HG03045 (cell line): ENCODE measurements around the gene BCAS4.
"Not testable (repeated sequence)": the region's sequence is repeated elsewhere in the genome, so short reads cannot be mapped to it uniquely, and the experiment has no call there.

ENCODE experiments used
- ATAC-seq: cut with Tn5 transposase; IDR thresholded peaks from one replicate; pipeline ENCODE4 v1.9.1; 2021; ENCODE audit warnings: mild to moderate bottlenecking, moderate library complexity; ENCODE audit not compliant: unreplicated experiment

BCAS4 gene

DNA sequence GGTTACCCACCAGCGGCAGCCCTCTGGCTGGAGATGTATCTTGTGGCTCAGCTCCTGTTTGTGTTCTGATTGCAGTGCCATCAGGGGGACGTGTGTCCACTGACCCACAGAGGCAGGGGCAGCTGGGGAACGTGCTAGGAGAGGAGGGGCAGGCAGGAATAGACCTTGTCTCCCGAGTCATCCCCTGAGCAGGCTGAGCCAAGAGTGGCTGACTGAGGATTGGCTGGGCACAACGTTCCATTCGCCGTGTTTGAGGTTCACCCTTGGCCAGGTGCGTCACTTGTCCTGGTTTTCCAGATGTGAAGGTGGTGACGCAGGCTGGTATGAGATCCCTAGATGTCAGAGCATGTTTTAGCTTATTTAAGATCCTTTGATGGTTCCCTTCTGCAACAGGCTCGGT is 78.7 kb downstream of the BCAS4 start:
- ATAC-seq = no peak

DNA sequence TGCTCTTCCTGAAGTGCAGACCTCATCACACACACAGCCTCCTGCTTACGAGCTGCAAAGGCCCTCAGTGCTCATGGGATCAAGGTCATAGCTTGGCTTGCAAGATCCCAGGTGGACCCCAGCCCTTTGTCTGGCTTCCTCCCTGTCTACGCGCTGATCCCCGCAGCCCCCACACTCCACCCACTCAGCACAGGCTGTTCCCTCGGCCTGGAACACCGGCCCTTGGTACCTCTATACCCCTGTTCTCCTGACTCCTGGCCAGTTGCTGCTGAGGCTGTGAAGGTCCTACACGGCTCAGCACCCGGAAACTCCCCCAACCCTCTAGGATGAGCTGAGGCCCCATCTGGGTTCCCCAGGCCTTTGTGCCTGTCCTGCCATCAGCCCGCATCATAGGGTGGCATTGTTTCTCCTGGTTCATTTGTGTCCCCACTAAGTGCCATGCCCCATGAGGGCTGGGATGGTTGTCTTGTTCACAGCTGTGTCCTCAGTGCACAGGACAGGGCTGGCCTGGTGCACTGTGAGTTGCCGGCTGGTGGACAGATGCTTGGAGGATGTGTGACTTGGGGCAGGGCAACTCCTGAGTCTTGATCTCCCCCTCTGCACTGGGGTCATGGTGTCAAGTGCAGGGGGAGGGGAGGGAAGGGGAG is 79.4 kb downstream of the BCAS4 start:
- ATAC-seq = no peak

DNA sequence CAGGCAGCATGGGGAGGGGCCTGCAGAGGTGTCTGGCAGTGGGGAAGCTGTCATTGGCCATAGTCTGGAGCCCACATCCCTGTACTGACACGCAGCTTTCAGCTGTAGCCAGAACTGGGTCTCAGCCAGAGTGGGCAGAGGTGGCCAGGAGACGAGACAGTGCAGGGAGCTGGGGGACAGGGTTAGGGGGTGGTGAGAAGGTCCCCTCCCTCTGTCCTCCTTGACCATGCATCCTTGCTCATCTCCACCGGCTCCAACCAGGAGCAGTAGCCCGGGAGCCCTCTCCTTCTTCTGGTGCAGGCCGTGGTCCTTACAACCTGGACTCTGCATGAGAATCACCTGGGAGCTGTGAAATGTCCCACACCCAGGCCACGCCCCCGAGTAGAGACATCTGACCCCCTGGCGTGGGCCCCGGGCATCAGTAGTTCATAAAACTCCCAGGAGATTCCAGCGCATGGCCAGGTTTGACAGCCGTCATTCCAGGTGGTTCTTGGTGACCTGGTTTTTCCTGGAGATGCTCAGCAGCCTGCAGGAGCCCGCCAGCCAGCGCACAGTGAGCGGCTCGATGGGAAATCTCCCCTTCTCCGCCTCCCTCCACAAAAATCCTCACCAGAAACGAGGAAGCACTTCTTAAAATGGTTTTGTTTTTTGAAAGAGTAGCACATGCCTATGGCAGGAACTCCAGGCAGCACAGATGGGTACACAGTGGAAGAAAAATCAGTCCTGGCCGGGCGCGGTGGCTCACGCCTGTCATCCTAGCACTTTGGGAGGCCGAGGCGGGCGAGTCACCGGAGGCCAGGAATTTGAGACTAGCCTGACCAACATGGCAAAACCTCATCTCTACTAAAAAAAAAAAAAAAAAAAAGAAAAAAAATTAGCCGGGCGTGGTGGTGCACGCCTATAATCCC is 80.2 kb downstream of the BCAS4 start:
- no peak for ATAC-seq

DNA sequence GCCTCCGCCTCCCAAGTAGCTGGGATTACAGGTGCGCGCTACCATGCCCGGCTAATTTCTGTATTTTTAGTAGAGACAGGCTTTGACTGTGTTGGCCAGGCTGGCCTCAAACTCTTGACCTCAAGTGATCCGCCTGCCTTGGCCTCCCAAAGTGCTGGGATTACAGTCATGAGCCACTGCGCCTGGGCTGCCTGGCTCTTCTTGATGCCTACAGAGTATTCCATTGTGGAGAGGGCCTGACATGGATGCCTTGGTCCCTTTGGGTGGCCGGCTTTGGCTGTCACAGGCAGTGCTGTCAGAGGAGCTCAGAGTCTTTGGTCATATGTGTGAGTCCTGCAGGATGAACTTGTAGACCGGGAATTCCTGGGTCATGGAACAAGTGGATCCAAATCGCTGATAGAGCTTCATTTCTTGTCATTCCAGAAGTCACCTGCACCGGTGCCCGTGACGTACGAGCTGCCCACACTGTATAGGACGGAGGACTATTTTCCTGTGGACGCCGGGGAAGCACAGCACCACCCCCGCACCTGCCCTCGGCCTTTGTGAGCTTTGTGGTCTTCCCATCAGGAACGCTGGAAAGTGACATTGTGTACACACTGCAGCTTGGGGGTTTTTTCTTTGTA is 81.3 kb downstream of the BCAS4 start:
- no peak for ATAC-seq

DNA sequence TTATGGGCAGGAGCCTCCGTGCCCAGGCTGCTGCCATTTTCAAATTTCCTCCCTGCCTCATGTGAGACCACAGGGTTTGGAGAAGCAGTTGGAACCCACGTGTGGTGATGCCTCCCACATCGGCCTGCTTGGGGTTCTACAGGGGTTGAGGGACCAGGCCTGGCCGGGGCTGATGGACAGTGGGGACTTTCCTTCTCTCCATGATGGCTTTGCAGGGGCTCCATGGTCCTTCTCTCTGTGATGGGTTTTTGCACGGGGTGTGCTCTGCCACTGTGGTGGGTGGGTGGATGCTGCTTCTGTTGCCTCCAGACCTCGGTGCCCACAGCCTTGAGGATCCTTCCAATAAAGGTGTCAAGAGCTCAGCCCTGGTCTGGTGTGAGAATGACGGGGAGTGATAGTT is 82.0 kb downstream of the BCAS4 start:
- ATAC-seq = no peak

DNA sequence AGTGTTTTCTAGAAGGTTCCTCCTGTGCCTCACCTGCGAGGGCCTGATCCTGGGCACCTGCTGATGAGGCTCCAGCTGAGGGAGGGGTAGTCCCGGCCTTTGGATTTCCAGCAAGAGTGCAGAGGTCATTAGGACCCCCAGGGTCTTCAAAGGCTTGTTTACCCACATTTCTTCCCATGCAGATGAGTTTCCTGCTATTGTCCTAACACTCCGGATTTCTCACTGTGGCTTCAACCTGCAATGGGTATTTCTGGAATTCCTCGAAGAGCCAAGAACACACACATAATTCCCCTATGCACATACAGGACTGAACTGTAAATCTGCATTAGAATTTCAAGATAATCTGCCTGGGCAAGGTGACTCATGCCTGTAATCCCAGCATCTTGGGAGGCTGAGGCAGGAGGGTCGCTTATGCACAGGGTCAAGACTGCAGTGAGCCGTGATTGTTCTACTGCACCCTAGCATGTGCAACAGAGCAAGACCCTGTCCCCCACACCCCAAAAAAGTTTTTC is 82.4 kb downstream of the BCAS4 start:
- no peak for ATAC-seq

DNA sequence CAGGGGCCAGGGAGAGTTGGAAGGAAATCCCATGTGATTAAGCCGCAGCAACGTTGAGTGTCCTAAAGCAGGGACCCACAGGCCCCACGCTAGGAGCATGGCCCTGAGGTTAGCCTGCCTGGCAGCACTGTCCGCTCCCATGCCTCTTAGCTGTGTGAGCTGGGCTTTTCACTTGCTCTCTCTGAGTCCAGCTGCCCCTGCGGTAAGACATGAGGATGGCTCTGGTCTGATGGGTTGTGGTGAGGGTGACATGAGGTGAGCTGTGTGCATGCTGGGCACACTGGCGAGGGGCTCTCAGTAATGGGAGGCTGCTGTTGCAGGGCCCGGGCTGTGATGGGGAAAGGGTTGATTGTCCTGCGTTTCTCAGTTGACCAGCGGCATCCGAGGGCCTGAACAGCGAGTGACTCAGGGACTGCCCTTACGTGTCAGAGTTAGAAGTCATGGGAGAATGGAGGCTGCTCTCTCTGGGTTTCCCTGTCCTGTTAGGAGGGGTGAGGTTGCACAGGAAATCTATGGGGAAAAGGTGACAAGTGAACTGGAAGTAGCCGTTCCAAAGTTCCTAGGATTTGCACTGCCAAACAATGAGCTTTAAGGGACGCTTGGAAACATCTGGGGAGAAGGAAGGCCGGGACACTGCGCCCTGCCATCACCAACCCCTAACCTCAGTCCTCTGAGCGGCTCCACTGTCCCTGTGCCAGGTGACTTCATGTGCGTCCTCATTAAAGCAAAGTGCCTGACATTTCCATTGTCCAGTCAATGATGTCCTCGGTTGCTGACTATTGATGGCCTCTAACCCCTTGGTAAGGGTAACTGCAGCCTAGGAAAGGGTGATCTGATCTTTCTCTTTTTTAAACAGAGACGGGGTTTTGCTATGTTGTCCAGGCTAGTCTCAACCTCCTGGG is 85.0 kb downstream of the BCAS4 start:
- ATAC-seq = no peak

DNA sequence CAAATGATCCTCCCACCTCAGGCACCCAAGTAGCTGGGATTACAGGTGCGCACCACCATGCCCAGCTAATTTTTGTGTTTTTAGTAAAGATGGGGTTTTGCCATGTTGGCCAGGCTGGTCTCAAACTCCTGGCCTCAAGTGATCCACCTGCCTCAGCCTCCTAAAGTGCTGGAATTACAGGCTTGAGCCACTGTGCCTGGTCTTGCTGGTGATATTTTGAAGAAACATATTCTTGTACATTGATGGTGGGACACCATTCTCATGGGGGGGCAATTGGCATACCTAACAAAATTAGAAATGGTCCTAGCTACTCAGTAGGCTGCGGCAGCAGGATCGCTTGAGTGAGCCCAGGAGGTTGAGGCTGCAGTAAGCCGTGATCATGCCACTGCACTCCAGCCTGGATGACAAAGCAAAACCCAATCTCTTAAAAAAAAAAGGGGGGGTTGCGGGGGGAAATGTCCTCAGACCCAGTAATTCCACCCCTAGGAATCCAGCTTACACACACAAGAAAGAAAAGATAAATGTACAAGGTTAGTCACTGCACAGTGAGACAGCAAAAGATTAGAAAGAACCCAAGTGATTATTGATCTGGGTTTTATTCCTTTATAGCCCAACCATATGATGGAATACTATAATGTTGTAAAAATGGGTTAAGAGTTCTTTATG is 87.0 kb downstream of the BCAS4 start:
- not testable (repeated sequence) for ATAC-seq

DNA sequence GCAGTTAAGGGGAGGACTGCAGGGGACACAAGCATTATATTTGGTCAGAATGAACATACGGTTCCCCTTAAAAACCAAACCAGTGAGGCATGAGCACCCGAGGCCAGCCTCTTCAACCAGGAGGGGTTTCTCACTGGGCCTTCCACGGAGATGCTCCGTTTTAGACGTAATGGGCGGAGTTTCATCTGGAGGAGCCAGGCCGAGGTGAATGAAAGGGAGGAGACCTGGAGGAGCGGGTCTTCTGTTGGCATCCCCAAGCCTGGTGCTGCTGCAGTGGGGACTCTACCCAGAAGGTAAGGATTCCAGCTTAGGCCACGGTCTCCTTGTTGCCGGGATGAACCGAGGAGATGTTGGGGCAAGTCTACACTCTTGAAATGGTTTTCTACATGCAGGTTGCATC is 89.0 kb downstream of the BCAS4 start:
- no peak for ATAC-seq

DNA sequence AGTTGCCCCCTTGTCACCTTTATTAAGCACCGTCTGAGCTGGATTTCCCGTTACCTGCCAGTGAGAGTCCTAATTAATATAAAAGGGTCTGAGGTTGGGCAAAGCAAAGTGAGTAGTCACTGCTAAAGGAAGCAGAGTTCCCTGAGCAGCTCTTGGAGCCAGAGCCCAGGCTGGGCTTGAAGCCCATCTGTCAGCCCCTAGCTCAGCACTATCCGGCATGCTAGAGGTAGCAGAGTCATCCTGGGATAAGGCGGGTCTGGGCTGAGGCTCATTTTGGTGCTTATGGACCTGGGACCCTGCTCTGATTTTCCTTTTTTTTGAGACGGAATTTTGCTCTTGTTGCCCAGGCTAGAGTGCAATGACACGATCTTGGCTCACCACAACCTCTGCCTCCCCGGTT is 90.2 kb downstream of the BCAS4 start:
- ATAC-seq = no peak

DNA sequence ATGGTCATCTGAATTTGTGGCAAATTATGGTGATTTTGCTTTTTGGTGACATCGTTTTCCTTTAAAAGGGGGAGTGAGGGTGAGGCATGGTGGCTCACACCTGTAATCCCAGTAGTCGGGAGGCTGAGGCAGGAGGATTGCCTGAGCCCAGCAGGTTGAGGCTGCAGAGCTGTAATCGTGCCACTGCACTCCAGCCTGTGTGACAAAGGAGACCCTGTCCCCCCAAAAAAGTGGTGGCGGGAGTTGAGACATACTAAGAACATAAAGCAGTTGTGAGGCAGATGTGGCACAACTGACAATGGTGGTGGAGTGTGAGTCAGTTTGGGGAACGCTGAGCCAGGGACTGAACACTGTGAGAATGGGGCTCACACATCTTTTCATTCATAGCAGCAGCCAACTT is 90.9 kb downstream of the BCAS4 start:
- no peak for ATAC-seq

DNA sequence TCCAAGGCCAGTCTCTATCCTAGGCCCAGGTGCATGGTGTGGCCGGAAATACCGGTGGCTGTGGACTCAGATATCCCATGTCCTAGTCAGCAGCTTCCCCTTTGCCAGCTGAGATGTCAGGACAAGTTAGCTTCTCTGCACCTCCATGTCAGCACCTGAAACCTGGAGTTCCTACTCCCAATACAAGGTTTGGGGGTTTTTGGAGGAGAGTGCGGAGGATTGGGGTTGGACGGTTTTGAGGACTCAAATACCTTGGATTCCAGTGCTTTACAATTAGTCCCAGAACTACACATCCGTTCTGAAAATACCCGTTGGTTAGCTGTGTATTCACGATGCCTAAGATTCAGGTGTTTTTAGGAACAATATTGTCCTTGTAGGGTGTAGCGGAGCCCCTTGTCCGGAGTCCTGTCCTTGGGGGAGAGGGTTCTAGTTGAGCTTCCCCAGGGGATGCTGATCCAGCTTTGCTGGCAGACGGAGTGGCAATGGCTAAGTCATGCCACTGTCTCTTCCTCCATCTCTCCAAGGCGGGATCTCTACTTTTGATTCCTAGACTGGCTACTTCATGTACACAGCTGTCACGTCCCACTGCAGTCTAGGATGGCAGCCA is 91.4 kb downstream of the BCAS4 start:
- no peak for ATAC-seq

DNA sequence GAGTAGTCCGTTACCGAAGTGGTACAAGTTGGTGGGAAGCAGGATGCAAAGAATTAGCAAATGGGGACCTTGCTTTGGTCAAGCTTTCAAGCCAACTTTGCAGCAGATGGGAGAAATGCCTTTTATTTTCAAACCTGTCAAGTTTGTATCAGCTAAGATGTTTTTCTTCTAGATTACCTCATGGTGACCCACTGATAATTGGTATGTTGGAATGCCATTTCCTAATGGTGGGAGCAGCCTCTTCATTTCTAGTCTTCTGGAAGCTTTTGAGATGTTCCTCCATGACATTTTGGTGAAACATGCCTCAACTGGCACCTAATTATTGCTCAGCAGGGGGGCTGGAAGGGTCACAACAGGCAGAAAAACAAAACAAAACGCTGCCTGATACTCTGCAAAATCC is 92.7 kb downstream of the BCAS4 start:
- no peak for ATAC-seq

DNA sequence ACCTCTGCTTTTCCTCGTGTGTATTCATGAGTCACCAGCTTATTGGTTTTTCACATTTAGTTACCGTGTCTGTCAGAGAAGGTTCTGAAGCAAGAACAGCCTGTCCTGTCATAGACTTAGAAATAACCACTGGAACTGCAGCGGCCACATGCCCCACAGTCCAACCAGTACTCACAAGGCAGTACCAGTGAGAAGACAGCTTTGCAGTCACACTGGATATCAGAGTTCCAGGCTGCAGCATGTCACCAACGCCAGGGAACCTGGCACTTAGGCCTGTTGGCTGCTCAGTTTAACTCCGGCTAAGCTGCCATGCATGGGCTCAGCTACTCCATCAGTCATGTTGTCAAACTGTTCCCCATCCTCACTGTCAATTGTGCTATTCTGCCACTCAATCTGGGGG is 96.3 kb downstream of the BCAS4 start:
- ATAC-seq = no peak

DNA sequence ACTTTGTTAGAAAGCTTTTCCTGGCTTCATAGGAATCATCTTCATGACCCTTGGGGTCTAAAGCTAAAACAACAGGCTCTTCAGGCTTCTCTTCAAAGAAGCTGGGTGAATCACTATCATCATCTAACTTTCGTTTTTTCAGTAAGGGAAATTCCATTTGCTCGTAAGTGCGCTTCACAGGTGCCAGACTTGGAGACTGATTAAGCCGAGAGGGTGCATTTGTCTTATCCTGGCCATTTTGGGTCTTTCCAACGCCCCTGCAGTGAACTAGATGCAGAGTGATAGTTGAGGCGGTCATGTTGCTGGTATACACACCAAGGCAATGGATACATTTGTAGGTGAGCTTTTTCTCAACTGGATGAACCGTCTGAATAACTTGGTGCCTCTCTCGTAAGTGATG is 97.5 kb downstream of the BCAS4 start:
- no peak for ATAC-seq

DNA sequence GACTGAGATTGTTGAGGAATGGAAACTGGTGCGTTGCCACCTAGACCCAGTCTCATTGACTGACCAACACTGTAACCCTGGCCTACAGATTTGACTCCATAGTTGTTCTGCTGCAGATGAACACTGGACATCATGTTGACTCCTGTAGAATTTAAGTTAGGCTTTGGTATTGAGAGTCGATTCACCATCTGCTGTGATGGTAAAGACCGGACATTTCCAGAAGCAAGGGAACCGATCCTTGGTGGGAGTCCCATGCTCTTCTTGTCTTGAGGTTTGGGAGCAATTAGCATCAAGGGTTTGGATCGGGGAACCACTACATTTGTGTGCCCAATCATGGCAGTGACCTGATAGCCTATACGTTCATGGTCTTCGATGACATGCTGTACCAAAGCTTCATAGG is 98.8 kb downstream of the BCAS4 start:
- ATAC-seq = no peak

DNA sequence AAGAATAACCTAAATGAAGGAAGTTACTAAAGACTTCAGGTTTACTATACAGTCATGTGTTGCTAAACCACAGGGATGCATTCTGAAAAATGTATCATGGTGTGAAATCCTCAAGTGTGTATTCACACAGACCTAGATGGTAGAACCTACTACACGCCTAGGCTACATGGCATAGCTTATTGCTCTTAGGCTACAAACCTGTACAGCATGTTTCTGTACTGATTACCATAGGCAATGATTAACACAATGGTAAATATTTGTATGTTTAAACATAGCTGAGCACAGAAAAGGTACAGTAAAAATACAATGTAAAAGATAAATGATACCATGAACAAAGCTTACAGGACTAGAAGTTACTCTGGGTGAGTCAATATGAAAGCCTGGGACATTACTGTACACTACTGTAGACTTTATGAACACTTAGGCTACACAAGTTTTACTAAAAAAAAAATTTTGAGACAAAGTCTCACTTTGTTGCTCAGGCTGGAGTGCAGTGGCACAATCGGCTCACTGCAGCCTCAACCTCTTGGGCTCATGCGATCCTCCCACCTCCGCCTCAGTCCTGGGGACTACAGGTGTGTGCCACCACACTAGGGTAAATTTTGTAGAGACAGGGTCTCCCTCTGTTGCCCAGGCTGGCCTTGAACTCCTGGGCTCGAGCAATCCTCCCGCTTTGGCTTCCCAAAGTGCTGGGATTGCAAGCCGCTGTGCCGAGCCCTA is 100.4 kb downstream of the BCAS4 start:
- ATAC-seq = no peak

DNA sequence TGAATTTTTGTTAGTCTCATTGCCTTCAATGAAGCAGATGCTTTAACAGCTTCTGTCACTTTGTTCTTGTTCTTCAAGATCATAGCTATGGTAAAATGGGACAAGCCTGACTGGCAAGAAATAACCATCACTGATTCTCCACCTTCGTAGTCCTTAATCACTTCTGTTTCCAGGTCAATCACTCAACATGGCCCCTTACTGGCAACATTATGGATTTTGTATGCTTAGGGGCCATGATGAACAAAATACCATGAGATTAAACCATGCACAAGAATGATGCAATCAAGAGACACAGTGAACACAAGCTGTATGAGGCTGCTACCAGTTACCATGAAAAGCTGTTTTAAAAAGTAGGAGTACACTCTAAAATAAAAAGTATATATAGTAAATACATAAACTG is 103.6 kb downstream of the BCAS4 start:
- ATAC-seq = no peak

DNA sequence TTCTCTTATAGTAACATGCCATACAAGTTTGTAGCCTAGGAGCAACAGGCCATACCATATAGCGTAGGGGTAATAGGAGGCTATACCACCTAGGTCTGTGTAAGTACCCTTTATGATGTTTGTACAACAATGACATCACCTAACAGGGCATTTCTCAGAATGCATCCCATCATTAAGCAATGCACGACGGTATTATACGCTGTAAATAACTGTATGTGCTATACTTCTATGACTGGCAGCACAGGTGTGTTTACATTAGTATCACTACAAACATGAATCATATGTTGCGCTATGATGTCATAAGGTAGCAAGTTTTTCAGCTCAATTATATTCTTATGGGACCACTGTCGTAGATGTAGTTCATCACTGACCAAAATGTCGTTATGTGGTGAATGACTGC is 105.4 kb downstream of the BCAS4 start:
- no peak for ATAC-seq
